ENCODE results near the gene SIL1.

DNA sequence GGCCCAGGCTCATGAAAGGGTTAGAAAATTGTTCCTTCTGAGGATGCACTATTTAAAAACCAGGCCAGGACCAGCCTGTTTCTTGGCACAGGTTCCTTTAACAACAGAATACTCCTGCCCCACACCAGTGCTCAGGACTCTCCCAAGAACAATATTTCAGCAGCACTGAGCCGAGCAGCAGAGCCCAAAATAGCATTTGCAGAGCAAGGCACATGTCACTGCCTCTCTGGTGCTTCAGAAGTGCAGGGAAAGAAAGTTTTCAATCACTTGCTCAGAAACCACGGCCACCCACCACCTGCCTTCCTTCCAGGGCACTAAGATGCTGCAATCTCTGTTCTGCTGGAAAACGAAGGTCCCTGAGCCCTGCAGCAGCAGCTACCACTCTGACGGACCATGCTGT lies 77.6 kb downstream of the SIL1 start:
- TF ChIP-seq EZH2 (IDR thresholded peaks at IDR 0.05; ENCODE audit: insufficient read depth, poor library complexity, severe bottlenecking) (no peak), EZH2phosphoT487 (IDR thresholded peaks at IDR 0.05; ENCODE audit: insufficient read depth, low read depth) (no peak)
